K562 (cell line): ENCODE measurements around the gene VWA7. TPM values are rescaled to one million over a fixed set of nuclear protein-coding genes. Genes with fewer than 3 reads are reported as not detected.

Source experiments
- GABPB1 ChIP-seq: sonication (generic); formaldehyde crosslinking; IDR thresholded peaks from 2 replicates; pipeline ENCODE4 v1.8.0; 2022; ENCODE audit warnings: mild to moderate bottlenecking, missing genetic modification reagents
- ILK ChIP-seq: fragments of 450-650 bp; IDR thresholded peaks from 2 replicates; pipeline ENCODE4 v1.6.1; 2016; ENCODE audit warnings: missing genetic modification characterization, low read depth, mild to moderate bottlenecking, missing compliant biosample characterization, moderate library complexity, borderline replicate concordance
- MBD1 ChIP-seq: fragments of 250-450 bp; sonication (Bioruptor Pico); IDR thresholded peaks from 2 replicates; pipeline ENCODE4 v1.8.0; 2022; ENCODE audit warnings: inconsistent platforms
- NFXL1 ChIP-seq: fragments of 450-650 bp; formaldehyde crosslinking; IDR thresholded peaks from 2 replicates; pipeline ENCODE4 v1.4.0; 2021; ENCODE audit warnings: mild to moderate bottlenecking
- SIRT6 ChIP-seq: IDR thresholded peaks from one replicate; pipeline ENCODE4 v1.6.1; 2012; ENCODE audit warnings: low read depth, mild to moderate bottlenecking, control low read depth, inconsistent platforms, low read length, moderate library complexity
- SIX5 ChIP-seq, 2 experiments: IDR thresholded peaks; 2 replicates each; pipeline ENCODE4 v1.6.1; 2011; ENCODE audit warnings: low read length in 2 of 2, borderline replicate concordance in 1 of 2, low read depth in 1 of 2, mild to moderate bottlenecking in 1 of 2, moderate library complexity in 1 of 2; ENCODE audit not compliant: insufficient read depth in 1 of 2
- ZBTB7A ChIP-seq: IDR thresholded peaks from 2 replicates; pipeline ENCODE4 v1.6.1; 2011; ENCODE audit warnings: low read depth, mild to moderate bottlenecking, low read length, moderate library complexity, borderline replicate concordance; ENCODE audit not compliant: control insufficient read depth
- ZFP30 ChIP-seq: fragments of 250-450 bp; sonication (Bioruptor Pico); IDR thresholded peaks from 2 replicates; pipeline ENCODE4 v1.8.0; 2022; ENCODE audit warnings: moderate library complexity, mild to moderate bottlenecking, inconsistent platforms, borderline replicate concordance
- ZKSCAN3 ChIP-seq: fragments of 250-450 bp; sonication (Bioruptor Pico); IDR thresholded peaks from 2 replicates; pipeline ENCODE4 v1.4.0; 2020
- ZNF184 ChIP-seq: sonication (generic); formaldehyde crosslinking; IDR thresholded peaks from 2 replicates; pipeline ENCODE4 v1.5.0; 2020; ENCODE audit warnings: missing genetic modification reagents
- ZNF212 ChIP-seq: fragments of 450-650 bp; formaldehyde crosslinking; IDR thresholded peaks from 2 replicates; pipeline ENCODE4 v1.4.0; 2020; ENCODE audit warnings: mild to moderate bottlenecking
- ZNF384 ChIP-seq: IDR thresholded peaks from 2 replicates; pipeline ENCODE4 v1.6.1; 2012; ENCODE audit warnings: low read depth, low read length, improper control_type of control experiment
- ZNF431 ChIP-seq: sonication (generic); formaldehyde crosslinking; IDR thresholded peaks from 2 replicates; pipeline ENCODE4 v1.8.0; 2022; ENCODE audit warnings: mild to moderate bottlenecking, missing genetic modification reagents
- polyA plus RNA-seq, 8 experiments: library from polyadenylated mRNA; depleted of rRNA in 4 of 8; stranded (reverse) in 5 of 8; unstranded in 3 of 8; fragments of >200 nt; fragmentation: Nextera tagmentation in 2 of 8; fragmentation: Illumina TruSeq in 1 of 8; extraction: Ambion mirVana in 2 of 8; extraction: Trizol in 1 of 8; gene quantifications; 2 replicates each; pipeline versions ENCODE4 v1.2.1 to v1.2.3, GENCODE V29; 2011 to 2014; ENCODE audit warnings: inconsistent platforms in 1 of 8, missing spikeins in 1 of 8
- total RNA-seq, 7 experiments: library from RNA; depleted of rRNA in 6 of 7; stranded (reverse); fragments of >200 nt in 6 of 7; fragmentation: Illumina TruSeq in 2 of 7; extraction: Trizol in 2 of 7; gene quantifications; 2 replicates each; pipeline versions ENCODE4 v1.2.1 to v1.2.3, GENCODE V29; 2011 to 2021; ENCODE audit warnings: low replicate concordance in 1 of 7
- TF ChIP-seq, protein P1 (sequence below): fragments of 450-650 bp; conservative IDR thresholded peaks from 2 replicates; pipeline ENCODE4 v1.6.1; 2016; ENCODE audit warnings: missing genetic modification characterization, low read depth, mild to moderate bottlenecking, missing compliant biosample characterization, moderate library complexity
- TF ChIP-seq, protein P2 (sequence below): fragments of 250-450 bp; sonication (Bioruptor Pico); IDR thresholded peaks from 2 replicates; pipeline ENCODE4 v1.5.1; 2021; ENCODE audit warnings: mild to moderate bottlenecking

Gene VWA7
- total and polyA plus RNA-seq, 9 of the 15 experiments (the other 6 are each of a cell fraction or from before 2014, with no cell fraction given), result 0.18 to 2.9 (median 0.95) TPM

GRCh38 chr6:31734821-31735406, 42.2 kb downstream of the VWA7 start (continued):
- TF ChIP-seq SIRT6 (no peak), MBD1 (CRISPR knock-in tag) (no peak), ILK (tag) (no peak), ZFP30 (CRISPR knock-in tag) (no peak), ZNF384 (no peak), GABPB1 (CRISPR knock-in tag) (no peak), ZBTB7A (no peak), ZKSCAN3 (CRISPR knock-in tag) (peak; percentile 83), ZNF212 (CRISPR knock-in tag) (no peak; the same call in 1 of the 2 replicates), NFXL1 (CRISPR knock-in tag) (no peak), SIX5 (IDR thresholded peaks at IDR 0.05; ENCODE audit: borderline replicate concordance in 1 of 2, insufficient read depth in 1 of 2, low read depth in 1 of 2, low read length in 2 of 2) (no peak), ZNF184 (CRISPR knock-in tag) (no peak), ZNF431 (CRISPR knock-in tag) (no peak)
- TF ChIP-seq, protein P1, sequence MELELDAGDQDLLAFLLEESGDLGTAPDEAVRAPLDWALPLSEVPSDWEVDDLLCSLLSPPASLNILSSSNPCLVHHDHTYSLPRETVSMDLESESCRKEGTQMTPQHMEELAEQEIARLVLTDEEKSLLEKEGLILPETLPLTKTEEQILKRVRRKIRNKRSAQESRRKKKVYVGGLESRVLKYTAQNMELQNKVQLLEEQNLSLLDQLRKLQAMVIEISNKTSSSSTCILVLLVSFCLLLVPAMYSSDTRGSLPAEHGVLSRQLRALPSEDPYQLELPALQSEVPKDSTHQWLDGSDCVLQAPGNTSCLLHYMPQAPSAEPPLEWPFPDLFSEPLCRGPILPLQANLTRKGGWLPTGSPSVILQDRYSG (tag), result no peak
- TF ChIP-seq, protein P2, sequence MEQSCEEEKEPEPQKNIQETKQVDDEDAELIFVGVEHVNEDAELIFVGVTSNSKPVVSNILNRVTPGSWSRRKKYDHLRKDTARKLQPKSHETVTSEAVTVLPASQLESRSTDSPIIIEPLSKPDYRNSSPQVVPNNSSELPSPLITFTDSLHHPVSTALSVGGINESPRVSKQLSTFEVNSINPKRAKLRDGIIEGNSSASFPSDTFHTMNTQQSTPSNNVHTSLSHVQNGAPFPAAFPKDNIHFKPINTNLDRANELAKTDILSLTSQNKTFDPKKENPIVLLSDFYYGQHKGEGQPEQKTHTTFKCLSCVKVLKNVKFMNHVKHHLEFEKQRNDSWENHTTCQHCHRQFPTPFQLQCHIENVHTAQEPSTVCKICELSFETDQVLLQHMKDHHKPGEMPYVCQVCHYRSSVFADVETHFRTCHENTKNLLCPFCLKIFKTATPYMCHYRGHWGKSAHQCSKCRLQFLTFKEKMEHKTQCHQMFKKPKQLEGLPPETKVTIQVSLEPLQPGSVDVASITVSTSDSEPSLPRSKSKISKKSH (CRISPR knock-in tag), result no peak
